Stomach (tissue), 9 donors: ENCODE measurements around the gene EBF3. TPM values are rescaled to one million over a fixed set of nuclear protein-coding genes. Genes with fewer than 3 reads are reported as not detected.

Experiments used
- DNase-seq, 2 donors: peaks; one replicate each; pipeline versions ENCODE4 v3.0.0 to v3.0.0-alpha.2; 2013 to 2019
- H3K27ac ChIP-seq, 5 donors: fragments of 200-600 bp in 4 of 5; sonication (generic) in 4 of 5; one replicate each; pipeline ENCODE4 v1.5.1; 2013 to 2019; ENCODE audit warnings: mild to moderate bottlenecking in 1 of 5, moderate library complexity in 1 of 5
- H3K27me3 ChIP-seq, 3 donors: fragments of 200-600 bp; sonication (generic); one replicate each; pipeline ENCODE4 v1.5.1; 2017 to 2019; ENCODE audit warnings: mixed run types in 1 of 3
- H3K36me3 ChIP-seq, 4 donors: fragments of 200-600 bp; sonication (generic); 1 replicate in 3 of 4; 2 replicates in 1 of 4; pipeline ENCODE4 v1.5.1; 2016 to 2019
- H3K4me1 ChIP-seq, 4 donors: fragments of 200-600 bp; sonication (generic); one replicate each; pipeline ENCODE4 v1.5.1; 2016 to 2019
- H3K4me3 ChIP-seq, 4 donors: fragments of 200-600 bp; sonication (generic) in 3 of 4; one replicate each; pipeline ENCODE4 v1.5.1; 2016 to 2019; ENCODE audit warnings: mild to moderate bottlenecking in 1 of 4
- H3K9me3 ChIP-seq, 4 donors: fragments of 200-600 bp; sonication (generic); one replicate each; pipeline ENCODE4 v1.5.1; 2016 to 2019
- EP300 ChIP-seq: sonication (generic); formaldehyde crosslinking; IDR thresholded peaks from one replicate; pipeline ENCODE4 v1.6.1; 2017; ENCODE audit warnings: antibody characterized with exemption
- POLR2A ChIP-seq, 4 donors: fragments of 450-650 bp; IDR thresholded peaks; one replicate each; pipeline ENCODE4 v1.6.1; 2016; ENCODE audit warnings: antibody characterized with exemption in 4 of 4, control low read depth in 2 of 4, mild to moderate bottlenecking in 1 of 4, moderate library complexity in 1 of 4
- POLR2AphosphoS5 ChIP-seq, 3 donors: sonication (generic); formaldehyde crosslinking; IDR thresholded peaks; one replicate each; pipeline ENCODE4 v1.6.1; 2016; ENCODE audit warnings: antibody characterized with exemption in 3 of 3
- WGBS, 5 donors: extraction: QIAGEN DNeasy Blood & Tissue Kit in 3 of 5; methylation state at CpG; one replicate each; pipeline versions ENCODE4 v1.1.5 to v1.1.7; 2013 to 2018; 5-methylcytosine and 5-hydroxymethylcytosine counted together
- intact Hi-C: fragments of 100-400 bp; cut with DNase I; formaldehyde crosslinking; loops from one replicate; pipeline ENCODE4 v1.15.1; 2023; ENCODE audit warnings: low total_unique reads
- polyA plus RNA-seq, 3 donors: library from polyadenylated mRNA; stranded (reverse); fragments of 200-250 nt; gene quantifications; one replicate each; pipeline ENCODE4 v1.2.3, GENCODE V29; 2013
- total RNA-seq, 5 donors: library from RNA; depleted of rRNA; stranded (reverse); fragments of >200 nt; gene quantifications; one replicate each; pipeline versions ENCODE4 v1.1.0 to v1.2.3, GENCODE V29; 2014 to 2016
- TF ChIP-seq, protein P1 (sequence below), 7 experiments: fragments of 450-650 bp in 4 of 7; fragments of 200-600 bp in 3 of 7; sonication (generic) in 3 of 7; IDR thresholded peaks; one replicate each; pipeline ENCODE4 v1.5.1; 2016 to 2019; ENCODE audit warnings: antibody characterized with exemption in 7 of 7, control low read depth in 2 of 7, mild to moderate bottlenecking in 1 of 7
- donor health status: healthy with polysubstance abuse.
- donor health status: Bipolar disorder and iron deficiency.
- donor health status: healthy.

The EBF3 gene
- total and polyA plus RNA-seq, 8 donors = 0.19 to 7.3 (median 0.58) TPM; not detected in 3

DNA sequence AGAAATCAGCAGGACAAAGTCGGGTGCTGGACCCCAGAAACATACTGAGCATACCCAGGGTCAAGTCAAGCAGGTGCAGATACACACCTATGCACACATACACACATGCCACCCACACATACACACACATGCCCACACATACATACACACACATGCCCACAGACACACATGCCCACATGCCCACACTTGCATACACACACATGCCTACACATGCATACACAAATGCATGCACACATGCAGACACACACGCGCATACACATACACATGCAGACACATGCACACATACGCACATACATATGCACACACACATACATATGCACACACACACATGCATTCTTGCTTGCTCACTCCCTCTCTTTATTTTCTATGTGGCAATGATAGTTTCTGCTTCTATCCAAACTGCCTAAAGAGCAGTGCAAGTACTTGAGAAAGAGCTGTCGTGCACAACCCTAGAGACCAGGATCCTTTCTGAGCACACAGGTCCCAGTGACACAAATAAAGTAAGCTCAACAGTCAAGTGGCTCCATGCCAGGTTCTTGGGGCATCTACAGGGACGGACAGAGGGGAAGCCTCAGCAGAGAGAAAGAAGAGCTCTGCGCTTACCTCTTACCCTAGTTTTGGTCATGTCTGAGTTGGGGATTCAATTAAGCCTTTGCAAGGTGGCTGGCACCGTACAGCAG, 83.7 kb downstream of the EBF3 start:
- Histone ChIP-seq H3K36me3 (no peaks in the 10 kb centered on the region), H3K4me1 (no peaks in the 10 kb centered on the region), H3K9me3 (no peaks in the 10 kb centered on the region), H3K27me3 (peaks cover 0 to 31% (median 3%) of the 10 kb centered on the region in 3 donors), H3K27ac (no peak overlapping the region), H3K4me3 (no peak overlapping the region)
- DNase-seq = no peak
- intact Hi-C loops = no loop called here
- TF ChIP-seq, protein P1, sequence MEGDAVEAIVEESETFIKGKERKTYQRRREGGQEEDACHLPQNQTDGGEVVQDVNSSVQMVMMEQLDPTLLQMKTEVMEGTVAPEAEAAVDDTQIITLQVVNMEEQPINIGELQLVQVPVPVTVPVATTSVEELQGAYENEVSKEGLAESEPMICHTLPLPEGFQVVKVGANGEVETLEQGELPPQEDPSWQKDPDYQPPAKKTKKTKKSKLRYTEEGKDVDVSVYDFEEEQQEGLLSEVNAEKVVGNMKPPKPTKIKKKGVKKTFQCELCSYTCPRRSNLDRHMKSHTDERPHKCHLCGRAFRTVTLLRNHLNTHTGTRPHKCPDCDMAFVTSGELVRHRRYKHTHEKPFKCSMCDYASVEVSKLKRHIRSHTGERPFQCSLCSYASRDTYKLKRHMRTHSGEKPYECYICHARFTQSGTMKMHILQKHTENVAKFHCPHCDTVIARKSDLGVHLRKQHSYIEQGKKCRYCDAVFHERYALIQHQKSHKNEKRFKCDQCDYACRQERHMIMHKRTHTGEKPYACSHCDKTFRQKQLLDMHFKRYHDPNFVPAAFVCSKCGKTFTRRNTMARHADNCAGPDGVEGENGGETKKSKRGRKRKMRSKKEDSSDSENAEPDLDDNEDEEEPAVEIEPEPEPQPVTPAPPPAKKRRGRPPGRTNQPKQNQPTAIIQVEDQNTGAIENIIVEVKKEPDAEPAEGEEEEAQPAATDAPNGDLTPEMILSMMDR (IDR thresholded peaks at IDR 0.05) = no peak
- TF ChIP-seq POLR2AphosphoS5 (IDR thresholded peaks at IDR 0.05) (no peak), POLR2A (IDR thresholded peaks at IDR 0.05) (no peak), EP300 (no peak)
- 75 to 86% (median 80%) methylated on average over 8 of the region's 8 CpGs for WGBS, 5 donors

GRCh38 chr10:129879655-129880054, 84.4 kb downstream of the EBF3 start:
- 87 to 91% (median 89%) methylated on average over 14 of the region's 14 CpGs for whole genome bisulfite sequencing, 5 donors
- no peaks in the 10 kb centered on the region for H3K36me3 ChIP-seq
- DNase-seq = no peak
- no peaks in the 10 kb centered on the region for H3K9me3 ChIP-seq
- intact Hi-C loops = no loop called here
- TF ChIP-seq POLR2A (IDR thresholded peaks at IDR 0.05) (no peak), EP300 (no peak), POLR2AphosphoS5 (IDR thresholded peaks at IDR 0.05) (no peak)
- TF ChIP-seq, protein P1 (IDR thresholded peaks at IDR 0.05) = no peak
- no peaks in the 10 kb centered on the region for H3K4me1 ChIP-seq
- H3K27me3 ChIP-seq = peaks cover 0 to 25% (median 3%) of the 10 kb centered on the region in 3 donors
- H3K4me3 ChIP-seq = no peak overlapping the region
- H3K27ac ChIP-seq = no peak overlapping the region

GRCh38 chr10:129878835-129879234, 85.2 kb downstream of the EBF3 start:
- DNase-seq = no peak
- Histone ChIP-seq H3K27me3 (peaks cover 0 to 22% (median 3%) of the 10 kb centered on the region in 3 donors), H3K36me3 (no peaks in the 10 kb centered on the region), H3K9me3 (no peaks in the 10 kb centered on the region), H3K27ac (no peak overlapping the region), H3K4me1 (no peaks in the 10 kb centered on the region), H3K4me3 (no peak overlapping the region)
- no peak for TF ChIP-seq EP300
- no peak for TF ChIP-seq POLR2A (IDR thresholded peaks at IDR 0.05)
- TF ChIP-seq POLR2AphosphoS5 (IDR thresholded peaks at IDR 0.05) = no peak
- TF ChIP-seq, protein P1 (IDR thresholded peaks at IDR 0.05) = no peak
- WGBS, 5 donors = 89 to 92% (median 91%) methylated on average over 6 of the region's 6 CpGs
- intact Hi-C loops = no loop called here

DNA sequence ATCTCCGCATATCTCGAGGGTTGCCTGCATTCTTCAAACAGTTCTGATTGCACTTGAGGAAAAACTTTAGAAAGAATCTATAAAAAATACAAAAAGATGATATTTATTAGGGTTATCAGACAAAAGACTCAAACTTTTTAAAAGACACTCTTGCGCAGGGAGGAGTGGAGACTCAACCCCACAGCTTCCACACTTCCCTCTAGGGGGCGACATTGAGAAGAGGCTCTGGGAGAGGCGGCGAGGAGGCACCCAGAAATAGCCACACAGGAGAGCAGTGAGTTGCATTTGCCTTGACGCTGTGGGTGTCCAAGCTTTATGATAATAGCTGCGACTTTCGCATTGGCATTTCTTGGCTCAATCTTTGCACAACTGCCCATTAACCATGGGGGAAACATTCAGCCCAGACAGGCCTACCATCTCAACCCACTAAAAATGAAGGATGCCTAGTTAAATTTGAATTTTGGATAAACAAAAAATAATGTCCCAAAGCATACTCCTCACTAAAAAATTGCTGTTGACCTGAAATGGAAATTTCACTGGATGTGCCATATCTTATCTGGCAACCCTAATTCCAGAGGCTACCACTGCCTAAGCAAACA, 86.2 kb downstream of the EBF3 start:
- Histone ChIP-seq H3K9me3 (no peaks in the 10 kb centered on the region), H3K4me3 (no peak overlapping the region), H3K27me3 (peaks cover 0 to 16% (median 3%) of the 10 kb centered on the region in 3 donors), H3K4me1 (no peaks in the 10 kb centered on the region), H3K27ac (no peak overlapping the region), H3K36me3 (no peaks in the 10 kb centered on the region)
- WGBS, 5 donors = 68 to 76% (median 72%) methylated on average over 9 of the region's 9 CpGs
- no peak for DNase-seq
- TF ChIP-seq, protein P1 (IDR thresholded peaks at IDR 0.05) = peak in 2 of 7 experiments; percentile 5 to 26
- TF ChIP-seq POLR2AphosphoS5 (IDR thresholded peaks at IDR 0.05) (no peak), POLR2A (IDR thresholded peaks at IDR 0.05) (no peak), EP300 (no peak)
- intact Hi-C loops = no loop called here
